GM23248 (cell line): Measurements from ENCODE around the gene KNTC1. TPM values are rescaled to one million over a fixed set of nuclear protein-coding genes. Genes with fewer than 3 reads are reported as not detected.

ENCODE experiments used
- DNase-seq: peaks from one replicate; pipeline ENCODE4 v3.0.0-alpha.2; 2015
- H2AFZ ChIP-seq: fragments of 200-600 bp; sonication (generic); 2 replicates; pipeline ENCODE4 v1.6.1; 2016; ENCODE audit warnings: antibody characterized with exemption
- H3F3A ChIP-seq: fragments of 200-600 bp; sonication (generic); 2 replicates; pipeline ENCODE4 v1.6.1; 2016; ENCODE audit warnings: mild to moderate bottlenecking, antibody characterized with exemption, mixed run types; ENCODE audit not compliant: insufficient read depth
- H3K27ac ChIP-seq: fragments of 200-600 bp; sonication (generic); 2 replicates; pipeline ENCODE4 v1.5.1; 2016; ENCODE audit warnings: mild to moderate bottlenecking
- H3K27me3 ChIP-seq: fragments of 200-600 bp; sonication (generic); replicated peaks from 2 replicates; pipeline ENCODE4 v1.6.1; 2016; ENCODE audit warnings: mild to moderate bottlenecking; ENCODE audit not compliant: insufficient read depth
- H3K36me3 ChIP-seq: fragments of 200-600 bp; sonication (generic); 2 replicates; pipeline ENCODE4 v1.6.1; 2016; ENCODE audit warnings: low read depth, mild to moderate bottlenecking
- H3K4me1 ChIP-seq: fragments of 200-600 bp; sonication (generic); 2 replicates; pipeline ENCODE4 v1.6.1; 2016; ENCODE audit warnings: mild to moderate bottlenecking; ENCODE audit not compliant: insufficient read depth
- H3K4me2 ChIP-seq: fragments of 200-600 bp; sonication (generic); one replicate; pipeline ENCODE4 v1.6.1; 2016; ENCODE audit warnings: mild to moderate bottlenecking; ENCODE audit not compliant: unreplicated experiment
- H3K4me3 ChIP-seq: fragments of 200-600 bp; sonication (generic); 2 replicates; pipeline ENCODE4 v1.5.1; 2016; ENCODE audit warnings: mild to moderate bottlenecking
- H3K79me2 ChIP-seq: fragments of 200-600 bp; sonication (generic); 2 replicates; pipeline ENCODE4 v1.6.1; 2016; ENCODE audit warnings: mild to moderate bottlenecking; ENCODE audit not compliant: insufficient read depth
- H3K9ac ChIP-seq: fragments of 200-600 bp; sonication (generic); 2 replicates; pipeline ENCODE4 v1.6.1; 2016; ENCODE audit warnings: mild to moderate bottlenecking
- H3K9me2 ChIP-seq: fragments of 200-600 bp; sonication (generic); 2 replicates; pipeline ENCODE4 v1.6.1; 2016; ENCODE audit warnings: mixed run types, mild to moderate bottlenecking, moderate library complexity; ENCODE audit not compliant: insufficient read depth
- H3K9me3 ChIP-seq: fragments of 200-600 bp; sonication (generic); one replicate; pipeline ENCODE4 v1.6.1; 2017; ENCODE audit warnings: low read depth
- H4K20me1 ChIP-seq: fragments of 200-600 bp; sonication (generic); 2 replicates; pipeline ENCODE4 v1.6.0; 2016; ENCODE audit not compliant: insufficient read depth
- EZH2 ChIP-seq: fragments of 200-600 bp; sonication (generic); IDR thresholded peaks from 2 replicates; pipeline ENCODE4 v1.6.1; 2018; ENCODE audit warnings: antibody characterized with exemption, mild to moderate bottlenecking; ENCODE audit not compliant: insufficient read depth, poor library complexity, severe bottlenecking
- EZH2phosphoT487 ChIP-seq: fragments of 200-600 bp; sonication (generic); IDR thresholded peaks from 2 replicates; pipeline ENCODE4 v1.6.1; 2018; ENCODE audit warnings: antibody characterized with exemption, moderate library complexity, mild to moderate bottlenecking, low read depth; ENCODE audit not compliant: insufficient read depth
- WGBS, 2 experiments: methylation state at CpG; one replicate each; pipeline ENCODE4 v1.1.6; 2015 to 2017; ENCODE audit warnings: low lambda C conversion rate in 2 of 2, low coverage in 1 of 2; ENCODE audit errors: missing lambda C conversion rate in 2 of 2; 5-methylcytosine and 5-hydroxymethylcytosine counted together
- in situ Hi-C: fragments of 300-500 bp; cut with MboI; formaldehyde crosslinking; loops from 2 replicates; pipeline ENCODE4 v1.15.0; 2020
- polyA plus RNA-seq: library from polyadenylated mRNA; unstranded; fragments of >200 nt; fragmentation: Nextera tagmentation; extraction: Ambion mirVana; gene quantifications from 2 replicates; pipeline ENCODE4 v1.2.1, GENCODE V29; 2016
- total RNA-seq: library from RNA; depleted of rRNA; stranded (reverse); fragments of >200 nt; shearing (Covaris generic); gene quantifications from 2 replicates; pipeline ENCODE4 v1.2.3, GENCODE V29; 2014

Gene KNTC1
- total and polyA plus RNA-seq, 2 experiments from 2014 or later = 8.1 to 15.5 TPM

DNA sequence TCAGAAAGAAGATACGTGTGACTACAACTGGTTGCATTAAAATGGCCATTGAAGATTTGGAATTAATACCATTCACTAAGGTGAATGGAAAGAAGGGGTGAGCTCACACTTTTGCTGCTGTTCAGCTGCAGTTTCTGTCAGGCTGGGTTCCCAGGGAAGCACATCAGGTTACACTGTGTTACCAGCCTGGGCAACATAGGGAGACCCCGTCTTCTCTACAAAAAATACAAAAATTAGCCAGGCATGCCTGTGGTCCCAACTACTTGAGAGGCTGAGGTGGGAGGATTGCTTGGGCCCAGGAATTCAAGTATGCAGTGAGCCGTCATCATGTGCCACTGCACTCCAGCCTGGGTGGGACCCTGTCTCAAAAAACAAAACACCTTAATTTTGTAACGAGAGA is 13.4 kb upstream of the KNTC1 start:
- H3K9me2 ChIP-seq = no peaks in the 10 kb centered on the region
- no peaks in the 10 kb centered on the region for H3K27me3 ChIP-seq
- H3K9me3 ChIP-seq = no peaks in the 10 kb centered on the region
- 98% methylated on average over 4 of the region's 4 CpGs for WGBS, 2 experiments
- peaks cover 96% of the 10 kb centered on the region for H3K79me2 ChIP-seq
- peaks cover 9% of the 10 kb centered on the region for H4K20me1 ChIP-seq
- no peak overlapping the region for H2AFZ ChIP-seq
- no peak overlapping the region for H3K9ac ChIP-seq
- H3K4me2 ChIP-seq = no peak overlapping the region
- H3K4me1 ChIP-seq = peaks cover 12% of the 10 kb centered on the region
- TF ChIP-seq EZH2 (no peak), EZH2phosphoT487 (no peak)
- H3F3A ChIP-seq = peaks cover 61% of the 10 kb centered on the region
- no peak for DNase-seq
- H3K27ac ChIP-seq = no peak overlapping the region
- no peak overlapping the region for H3K4me3 ChIP-seq
- peaks cover 96% of the 10 kb centered on the region for H3K36me3 ChIP-seq
- in situ Hi-C loops = no loop called here

DNA sequence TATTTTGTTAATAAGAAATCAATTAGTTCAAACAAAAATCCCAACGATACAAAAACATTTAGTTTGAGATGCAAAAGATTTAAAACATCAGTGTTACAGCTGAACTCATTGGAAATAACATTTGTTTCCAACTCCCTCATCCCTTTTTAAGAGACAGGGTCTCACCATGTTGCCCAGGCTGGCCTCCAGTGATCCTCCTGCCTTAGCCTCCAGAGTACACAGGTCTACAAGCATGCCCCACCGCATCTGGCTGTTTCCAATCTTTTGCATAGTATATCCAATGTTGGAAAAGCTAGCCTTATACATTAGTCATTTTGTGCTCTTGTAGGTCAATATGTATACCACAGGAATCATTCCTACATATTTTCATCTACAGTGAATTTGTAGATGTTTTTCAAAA is 11.8 kb upstream of the KNTC1 start:
- H3K79me2 ChIP-seq = peaks cover 94% of the 10 kb centered on the region
- 68 to 76% methylated on average over 2 of the region's 2 CpGs for WGBS, 2 experiments
- peaks cover 96% of the 10 kb centered on the region for H3K36me3 ChIP-seq
- peaks cover 70% of the 10 kb centered on the region for H3F3A ChIP-seq
- no peak overlapping the region for H3K9ac ChIP-seq
- no peaks in the 10 kb centered on the region for H3K27me3 ChIP-seq
- no peak for DNase-seq
- H3K9me2 ChIP-seq = no peaks in the 10 kb centered on the region
- H3K27ac ChIP-seq = no peak overlapping the region
- H3K9me3 ChIP-seq = no peaks in the 10 kb centered on the region
- H4K20me1 ChIP-seq = peaks cover 11% of the 10 kb centered on the region
- TF ChIP-seq EZH2phosphoT487 (no peak), EZH2 (no peak)
- H3K4me3 ChIP-seq = no peak overlapping the region
- no peak overlapping the region for H2AFZ ChIP-seq
- H3K4me2 ChIP-seq = no peak overlapping the region
- peaks cover 24% of the 10 kb centered on the region for H3K4me1 ChIP-seq
- in situ Hi-C loops = no loop called here

DNA sequence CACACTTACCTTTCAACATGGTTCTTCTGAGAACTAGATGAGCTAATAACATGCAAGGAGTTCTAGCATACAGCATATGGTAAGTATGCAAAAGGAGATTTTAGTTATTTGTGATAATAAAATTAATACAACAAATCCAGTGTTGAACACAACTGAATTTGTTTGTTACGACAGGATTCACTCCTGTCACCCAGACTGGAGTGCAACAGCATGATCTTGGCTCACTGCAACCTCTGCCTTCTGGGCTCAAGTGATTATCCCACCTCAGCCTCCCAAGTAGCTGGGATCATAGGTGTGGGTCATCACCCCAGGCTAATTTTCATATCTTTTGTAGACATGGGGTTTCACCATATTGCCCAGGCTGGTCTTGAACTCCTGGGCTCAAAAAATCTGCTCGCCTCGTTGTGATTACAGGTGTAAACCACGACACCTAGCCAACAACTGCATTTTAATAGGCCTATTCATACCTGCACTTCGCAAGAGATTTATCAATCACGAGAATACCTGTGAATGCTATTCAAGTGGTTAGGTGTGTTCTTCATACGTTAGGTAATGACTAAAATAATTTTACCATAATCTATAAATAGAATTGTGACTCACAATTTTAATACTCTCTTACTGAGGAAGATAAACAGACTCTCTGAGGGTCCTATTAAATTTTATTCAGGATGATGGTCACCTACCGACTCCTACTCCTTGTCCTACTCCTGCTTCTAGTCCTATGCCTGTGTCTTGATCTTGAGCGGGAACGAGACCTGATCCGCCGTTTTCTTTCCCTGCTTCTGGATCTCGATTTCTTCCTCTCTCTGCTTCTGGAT is 10.3 kb upstream of the KNTC1 start:
- Histone ChIP-seq H3K9me2 (no peaks in the 10 kb centered on the region), H3K9me3 (no peaks in the 10 kb centered on the region), H3K36me3 (peaks cover 96% of the 10 kb centered on the region), H3K9ac (peak overlapping the region; percentile 33; the same call in 1 of the 2 replicates), H3K79me2 (peaks cover 94% of the 10 kb centered on the region), H3F3A (peaks cover 85% of the 10 kb centered on the region), H3K4me1 (peaks cover 26% of the 10 kb centered on the region), H2AFZ (no peak overlapping the region), H3K27me3 (no peaks in the 10 kb centered on the region), H3K4me3 (no peak overlapping the region), H3K4me2 (no peak overlapping the region), H3K27ac (peak overlapping the region; percentile 80), H4K20me1 (peaks cover 11% of the 10 kb centered on the region)
- WGBS, 2 experiments = 96 to 98% methylated on average over 13 of the region's 13 CpGs
- TF ChIP-seq EZH2 (no peak), EZH2phosphoT487 (no peak)
- no peak for DNase-seq
- in situ Hi-C loops = no loop called here

DNA sequence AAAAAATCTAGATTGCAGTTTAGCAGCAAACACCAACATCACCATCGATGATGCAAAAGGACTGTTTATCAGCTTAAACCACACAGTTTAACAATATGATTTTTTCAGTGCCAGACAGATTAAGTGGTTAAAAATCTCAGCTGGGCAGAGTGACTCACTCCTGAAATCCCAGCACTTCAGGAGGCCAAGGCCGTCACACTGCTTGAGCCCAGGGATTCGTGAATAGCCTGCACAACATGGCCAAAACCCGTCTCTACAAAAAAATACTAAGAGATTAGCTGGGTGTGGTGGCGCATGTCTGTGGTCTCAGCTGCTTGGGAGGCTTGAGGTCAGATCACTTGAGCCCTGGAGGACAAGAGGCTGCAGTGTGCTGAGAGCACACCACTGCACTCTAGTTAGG is 9.2 kb upstream of the KNTC1 start:
- no peak overlapping the region for H2AFZ ChIP-seq
- peaks cover 17% of the 10 kb centered on the region for H4K20me1 ChIP-seq
- peak overlapping the region; percentile 20 for H3K4me2 ChIP-seq
- H3K36me3 ChIP-seq = peaks cover 92% of the 10 kb centered on the region
- no peaks in the 10 kb centered on the region for H3K9me3 ChIP-seq
- DNase-seq = peak; percentile 94
- H3F3A ChIP-seq = peaks cover 87% of the 10 kb centered on the region
- no peak overlapping the region for H3K4me3 ChIP-seq
- in situ Hi-C loops = no loop called here
- peak overlapping the region; percentile 80 for H3K27ac ChIP-seq
- TF ChIP-seq EZH2 (no peak), EZH2phosphoT487 (no peak)
- no peaks in the 10 kb centered on the region for H3K9me2 ChIP-seq
- peak overlapping the region; percentile 51 for H3K9ac ChIP-seq
- peaks cover 37% of the 10 kb centered on the region for H3K4me1 ChIP-seq
- peaks cover 94% of the 10 kb centered on the region for H3K79me2 ChIP-seq
- 23 to 24% methylated on average over 5 of the region's 5 CpGs for WGBS, 2 experiments
- no peaks in the 10 kb centered on the region for H3K27me3 ChIP-seq
